Endothelial cell of umbilical vein (primary cell): Measurements from ENCODE around the gene CNNM4. TPM values are rescaled to one million over a fixed set of nuclear protein-coding genes. Genes with fewer than 3 reads are reported as not detected.

Experiments used
- BruUV-seq: library from RNA; stranded (reverse); fragments of 400-500 nt; replicated peaks from 2 replicates; lab custom pipeline; 2021; lab: Mats Ljungman, UMichigan
- CTCF ChIA-PET: fragments of 300-600, 350-600 bp; sonication (Branson Sonifier 250); formaldehyde crosslinking; loops from one replicate; lab custom pipeline; 2021; ENCODE audit warnings: antibody characterized with exemption, inconsistent platforms; lab: Charles Lee
- POLR2A ChIA-PET: fragments of 300-600, 350-600 bp; sonication (Branson Sonifier 250); formaldehyde crosslinking; loops from one replicate; lab custom pipeline; 2021; ENCODE audit warnings: antibody characterized with exemption, inconsistent platforms; lab: Charles Lee
- DNase-seq: peaks from one replicate; pipeline ENCODE4 v3.0.0-alpha.2; 2011; ENCODE audit warnings: low read depth, low spot score
- FAIRE-seq: peaks from 2 replicates; lab custom pipeline; 2011; peaks lifted over from hg19 to GRCh38; lab: Jason Lieb, UNC
- H2AFZ ChIP-seq: 2 replicates; pipeline ENCODE4 v1.6.0; 2012; ENCODE audit warnings: low read depth, low read length, control low read depth, inconsistent platforms
- H3K27ac ChIP-seq: 2 replicates; pipeline ENCODE4 v1.5.1; 2011; ENCODE audit warnings: low read depth, mild to moderate bottlenecking, control low read depth, low read length, moderate library complexity; ENCODE audit not compliant: insufficient read depth
- H3K27me3 ChIP-seq, 2 experiments: 2 replicates each; pipeline versions ENCODE4 v1.6.0 to v1.6.1; 2011; ENCODE audit warnings: low read length in 2 of 2, mixed read lengths in 1 of 2; ENCODE audit not compliant: control insufficient read depth in 2 of 2, insufficient read depth in 2 of 2
- H3K36me3 ChIP-seq, 2 experiments: 2 replicates in 1 of 2; 3 replicates in 1 of 2; pipeline ENCODE4 v1.5.1; 2011; ENCODE audit warnings: low read length in 2 of 2, mild to moderate bottlenecking in 1 of 2, moderate library complexity in 1 of 2; ENCODE audit not compliant: control insufficient read depth in 2 of 2, insufficient read depth in 2 of 2; ENCODE audit errors: extremely low read depth in 1 of 2
- H3K4me1 ChIP-seq: 3 replicates; pipeline ENCODE4 v1.5.1; 2011; ENCODE audit warnings: mild to moderate bottlenecking, low read length; ENCODE audit not compliant: control insufficient read depth, insufficient read depth; ENCODE audit errors: extremely low read depth
- H3K4me2 ChIP-seq: 2 replicates; pipeline ENCODE4 v1.6.1; 2011; ENCODE audit warnings: low read length, control low read depth, mixed read lengths; ENCODE audit not compliant: insufficient read depth
- H3K4me3 ChIP-seq, 3 experiments: fragments of 200-600 bp in 1 of 3; sonication (generic), shearing (Covaris generic) in 1 of 3; replicated peaks in 1 of 3; 2 replicates each; pipeline ENCODE4 v1.5.1; 2011 to 2016; ENCODE audit warnings: control low read depth in 3 of 3, low read length in 3 of 3, mild to moderate bottlenecking in 2 of 3, inconsistent platforms in 1 of 3, low read depth in 1 of 3, moderate library complexity in 1 of 3; ENCODE audit not compliant: insufficient read depth in 1 of 3
- H3K79me2 ChIP-seq: 2 replicates; pipeline ENCODE4 v1.6.0; 2012; ENCODE audit warnings: low read length, inconsistent platforms; ENCODE audit not compliant: control insufficient read depth, insufficient read depth
- H3K9ac ChIP-seq: replicated peaks from 2 replicates; pipeline ENCODE3; 2011; ENCODE audit warnings: low read length, control low read depth; ENCODE audit not compliant: insufficient read depth; ENCODE audit errors: extremely low read depth
- H3K9me1 ChIP-seq: replicated peaks from 3 replicates; pipeline ENCODE4 v1.6.0; 2011; ENCODE audit warnings: mild to moderate bottlenecking, low read length; ENCODE audit not compliant: control insufficient read depth, insufficient read depth; ENCODE audit errors: extremely low read depth
- H3K9me3 ChIP-seq: replicated peaks from 2 replicates; pipeline ENCODE4 v1.5.1; 2012; ENCODE audit warnings: low read length, inconsistent platforms; ENCODE audit not compliant: control insufficient read depth, insufficient read depth
- H4K20me1 ChIP-seq: replicated peaks from 2 replicates; pipeline ENCODE3; 2011; ENCODE audit warnings: mild to moderate bottlenecking, low read length; ENCODE audit not compliant: control insufficient read depth, insufficient read depth; ENCODE audit errors: extremely low read depth
- CTCF ChIP-seq, 2 donors: IDR thresholded peaks; 1 replicate in 1 of 2; 2 replicates in 1 of 2; pipeline ENCODE4 v1.5.1; 2011; ENCODE audit warnings: low read length in 2 of 2, mild to moderate bottlenecking in 2 of 2, moderate library complexity in 2 of 2, control low read depth in 1 of 2, inconsistent platforms in 1 of 2, low read depth in 1 of 2; ENCODE audit not compliant: insufficient read depth in 1 of 2; ENCODE audit errors: extremely low read depth in 1 of 2
- EZH2 ChIP-seq: IDR thresholded peaks from 2 replicates; pipeline ENCODE4 v1.6.1; 2012; ENCODE audit warnings: borderline replicate concordance, low read depth, mild to moderate bottlenecking, moderate library complexity, low read length, inconsistent platforms; ENCODE audit not compliant: severe bottlenecking
- FOS ChIP-seq: IDR thresholded peaks from 2 replicates; pipeline ENCODE4 v1.6.1; 2011; ENCODE audit warnings: mild to moderate bottlenecking, low read length, moderate library complexity, borderline replicate concordance; ENCODE audit not compliant: insufficient read depth
- GATA2 ChIP-seq: IDR thresholded peaks from 2 replicates; pipeline ENCODE4 v1.7.0; 2011; ENCODE audit warnings: low read depth, mild to moderate bottlenecking, moderate library complexity, mixed read lengths, low read length; ENCODE audit not compliant: insufficient read length, insufficient read depth
- JUN ChIP-seq: IDR thresholded peaks from 2 replicates; pipeline ENCODE4 v1.6.1; 2011; ENCODE audit warnings: borderline replicate concordance, low read depth; ENCODE audit not compliant: insufficient read length, insufficient read depth
- MAX ChIP-seq: IDR thresholded peaks from 2 replicates; pipeline ENCODE4 v1.6.1; 2011; ENCODE audit not compliant: insufficient read depth, insufficient read length
- MYC ChIP-seq: IDR thresholded peaks from one replicate; pipeline ENCODE4 v1.6.1; 2011; ENCODE audit warnings: mild to moderate bottlenecking, low read depth, low read length
- POLR2A ChIP-seq: IDR thresholded peaks from 2 replicates; pipeline ENCODE4 v1.6.1; 2012; ENCODE audit warnings: low read depth, mild to moderate bottlenecking, control low read depth, low read length
- POLR2AphosphoS5 ChIP-seq: IDR thresholded peaks from 2 replicates; pipeline ENCODE4 v1.6.1; 2012; ENCODE audit warnings: low read depth, mild to moderate bottlenecking, control low read depth, low read length, moderate library complexity; ENCODE audit not compliant: insufficient read depth
- dilution Hi-C: fragments of 300-500 bp; cut with MboI; formaldehyde crosslinking; loops from one replicate; pipeline ENCODE4 v1.15.0; 2019; ENCODE audit warnings: low sequenced_read_pairs; ENCODE audit not compliant: extremely low pct_ligation_motif_present
- intact Hi-C: fragments of 100-400 bp; cut with micrococcal nuclease; formaldehyde crosslinking; loops from one replicate; pipeline ENCODE4 v1.10.0; 2022
- polyA plus RNA-seq, 4 experiments: library from polyadenylated mRNA; depleted of rRNA in 3 of 4; stranded (reverse) in 3 of 4; unstranded in 1 of 4; fragments of >200 nt; gene quantifications; 2 replicates each; pipeline versions ENCODE4 v1.2.1 to v1.2.3, GENCODE V29; 2011 to 2012; ENCODE audit warnings: missing spikeins in 1 of 4
- total RNA-seq: library from RNA; stranded (reverse); gene quantifications from 2 replicates; pipeline ENCODE4 v1.2.3, GENCODE V29; 2021

CNNM4 gene
- total and polyA plus RNA-seq, 2 donors (not counting 3 experiments of a cell fraction or from before 2014, with no cell fraction given) = 4.7 to 5.3 TPM

GRCh38 chr2:96789245-96789617, 28.5 kb downstream of the CNNM4 start:
- DNase-seq (no peak), FAIRE-seq (no peak)
- no peak overlapping the region for H3K9ac ChIP-seq
- H3K36me3 ChIP-seq = no peaks in the 10 kb centered on the region
- no peaks in the 10 kb centered on the region for H3K9me1 ChIP-seq
- H3K27ac ChIP-seq = no peak overlapping the region
- POLR2A ChIA-PET = no interaction called here
- H3K27me3 ChIP-seq = no peaks in the 10 kb centered on the region
- no peaks in the 10 kb centered on the region for H4K20me1 ChIP-seq
- no peaks in the 10 kb centered on the region for H3K79me2 ChIP-seq
- dilution Hi-C loops = no loop called here
- no peak overlapping the region for H3K4me3 ChIP-seq
- H3K4me1 ChIP-seq = peaks cover 9% of the 10 kb centered on the region
- BruUV-seq = no TSS peak
- no peak overlapping the region for H3K4me2 ChIP-seq
- no peak for TF ChIP-seq FOS
- TF ChIP-seq EZH2 = no peak
- TF ChIP-seq MYC = no peak
- TF ChIP-seq JUN = no peak
- TF ChIP-seq GATA2 = no peak
- TF ChIP-seq MAX = no peak
- TF ChIP-seq POLR2AphosphoS5 = no peak
- no peak for TF ChIP-seq POLR2A
- no peak for TF ChIP-seq CTCF (IDR thresholded peaks at IDR 0.05; ENCODE audit: extremely low read depth in 1 of 2, insufficient read depth in 1 of 2, low read depth in 1 of 2, low read length in 2 of 2)
- intact Hi-C loops = no loop called here
- H2AFZ ChIP-seq = no peak overlapping the region
- CTCF ChIA-PET = interaction anchor here (1.0 kb wide), 1 partner anchor 26 kb away, joined by 3 read pairs; no protein-coding TSS in a partner anchor
- H3K9me3 ChIP-seq = no peaks in the 10 kb centered on the region
